Panc1 (cell line): ENCODE results near the gene CGB2. TPM values are rescaled to one million over a fixed set of nuclear protein-coding genes. Genes with fewer than 3 reads are reported as not detected.

ENCODE experiments used
- ATAC-seq: fragments of 200-7000 bp; cut with Tn5 transposase; 2 replicates; pipeline ENCODE4 v1.9.1; 2020; ENCODE audit warnings: mild to moderate bottlenecking, moderate library complexity
- BruUV-seq: library from RNA; stranded (reverse); fragments of 400-500 nt; replicated peaks from 2 replicates; lab custom pipeline; 2021; lab: Mats Ljungman, UMichigan
- CTCF ChIA-PET: fragments of 300-600 bp; sonication (Branson Sonifier 250); formaldehyde crosslinking; loops from one replicate; lab custom pipeline; 2022; ENCODE audit warnings: antibody characterized with exemption; lab: Charles Lee
- POLR2A ChIA-PET: fragments of 300-600 bp; sonication (Branson Sonifier 250); formaldehyde crosslinking; loops from one replicate; lab custom pipeline; 2022; ENCODE audit warnings: antibody characterized with exemption; lab: Charles Lee
- DNase-seq: peaks from one replicate; pipeline ENCODE4 v3.0.0-alpha.2; 2010; ENCODE audit warnings: low read depth, low spot score
- H3K27ac ChIP-seq: 2 replicates; pipeline ENCODE4 v1.5.1; 2011; ENCODE audit warnings: mild to moderate bottlenecking, low read length, inconsistent platforms
- H3K27me3 ChIP-seq: fragments of 200-500 bp; sonication (Bioruptor generic); 2 replicates; pipeline ENCODE4 v1.6.0; 2014; ENCODE audit warnings: low read length, inconsistent platforms; ENCODE audit not compliant: control insufficient read depth, insufficient read depth
- H3K36me3 ChIP-seq: fragments of 200-500 bp; sonication (Bioruptor generic); 2 replicates; pipeline ENCODE4 v1.5.1; 2014; ENCODE audit warnings: inconsistent platforms, mild to moderate bottlenecking, low read length, moderate library complexity; ENCODE audit not compliant: control insufficient read depth, insufficient read depth
- H3K4me1 ChIP-seq: 2 replicates; pipeline ENCODE4 v1.5.1; 2011; ENCODE audit warnings: inconsistent platforms, mild to moderate bottlenecking, low read length, moderate library complexity; ENCODE audit not compliant: control insufficient read depth, insufficient read depth
- H3K4me3 ChIP-seq, 2 experiments: 2 replicates each; pipeline ENCODE4 v1.5.1; 2011 to 2012; ENCODE audit warnings: low read depth in 2 of 2, low read length in 2 of 2, mild to moderate bottlenecking in 2 of 2, inconsistent platforms in 1 of 2, moderate library complexity in 1 of 2
- H3K9me3 ChIP-seq: fragments of 200-500 bp; sonication (Bioruptor generic); 2 replicates; pipeline ENCODE4 v1.5.1; 2014; ENCODE audit warnings: low read depth, mild to moderate bottlenecking, inconsistent platforms, low read length, moderate library complexity; ENCODE audit not compliant: control insufficient read depth, insufficient read depth
- POLR2AphosphoS5 ChIP-seq: IDR thresholded peaks from 2 replicates; pipeline ENCODE4 v1.6.1; 2012; ENCODE audit warnings: mild to moderate bottlenecking, low read depth, low read length, moderate library complexity
- SIN3A ChIP-seq: IDR thresholded peaks from 2 replicates; pipeline ENCODE4 v1.6.1; 2012; ENCODE audit warnings: low read depth, mild to moderate bottlenecking, low read length, moderate library complexity, borderline replicate concordance; ENCODE audit not compliant: insufficient read depth
- TCF7L2 ChIP-seq: IDR thresholded peaks from 2 replicates; pipeline ENCODE4 v1.6.1; 2011; ENCODE audit warnings: mild to moderate bottlenecking, low read depth, low read length, inconsistent platforms
- in situ Hi-C: cut with HindIII; loops from 2 replicates; pipeline ENCODE4 v1.10.0; 2016; ENCODE audit warnings: low sequenced_read_pairs, low pct_unique_long_range_greater_than_20kb
- intact Hi-C: fragments of 100-400 bp; cut with micrococcal nuclease; formaldehyde crosslinking; loops from one replicate; pipeline ENCODE4 v1.10.0; 2022; ENCODE audit not compliant: unreplicated experiment
- total RNA-seq: library from RNA; stranded (reverse); gene quantifications from one replicate; pipeline ENCODE4 v1.2.1, GENCODE V29; 2021; ENCODE audit not compliant: unreplicated experiment
- TF ChIP-seq, protein P1 (sequence below), 2 experiments: IDR thresholded peaks; 2 replicates each; pipeline ENCODE4 v1.6.1; 2011 to 2012; ENCODE audit warnings: low read depth in 2 of 2, control low read depth in 1 of 2, low read length in 1 of 2, mild to moderate bottlenecking in 1 of 2, moderate library complexity in 1 of 2; ENCODE audit not compliant: insufficient read depth in 1 of 2
- TF ChIP-seq, protein P2 (sequence below): fragments of 450-650 bp; IDR thresholded peaks from 2 replicates; pipeline ENCODE4 v1.5.1; 2017; ENCODE audit warnings: mild to moderate bottlenecking

Gene CGB2
- total RNA-seq, 1 experiment from 2014 or later: not detected

DNA sequence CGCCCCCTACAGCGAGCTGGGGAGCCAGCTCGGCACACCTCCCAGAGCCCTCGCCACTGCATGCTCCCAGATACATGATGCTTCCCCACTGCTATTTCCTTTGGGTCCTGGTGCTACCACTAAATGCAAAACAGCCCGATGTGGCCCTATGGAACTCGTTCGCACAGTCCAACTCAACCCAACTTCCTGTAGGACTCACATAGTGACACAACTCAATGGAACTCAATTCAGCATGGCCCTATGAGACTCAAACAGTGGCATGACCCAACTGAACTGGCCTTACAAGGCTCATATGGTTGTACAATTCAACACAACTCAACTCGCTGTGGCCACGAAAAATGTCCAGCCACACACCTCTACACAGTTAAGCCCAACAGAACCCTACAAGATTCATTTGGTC lies 37.3 kb downstream of the CGB2 start:
- Histone ChIP-seq H3K36me3 (no peaks in the 10 kb centered on the region), H3K4me1 (peaks cover 4% of the 10 kb centered on the region; the same call in 1 of the 2 replicates), H3K9me3 (no peaks in the 10 kb centered on the region), H3K27me3 (no peaks in the 10 kb centered on the region), H3K27ac (no peak overlapping the region), H3K4me3 (no peak overlapping the region)
- no peak for DNase-seq
- intact Hi-C loops (no loop called here), in situ Hi-C loops (no loop called here)
- POLR2A ChIA-PET: no interaction called here
- CTCF ChIA-PET: no interaction called here
- TF ChIP-seq, protein P1, sequence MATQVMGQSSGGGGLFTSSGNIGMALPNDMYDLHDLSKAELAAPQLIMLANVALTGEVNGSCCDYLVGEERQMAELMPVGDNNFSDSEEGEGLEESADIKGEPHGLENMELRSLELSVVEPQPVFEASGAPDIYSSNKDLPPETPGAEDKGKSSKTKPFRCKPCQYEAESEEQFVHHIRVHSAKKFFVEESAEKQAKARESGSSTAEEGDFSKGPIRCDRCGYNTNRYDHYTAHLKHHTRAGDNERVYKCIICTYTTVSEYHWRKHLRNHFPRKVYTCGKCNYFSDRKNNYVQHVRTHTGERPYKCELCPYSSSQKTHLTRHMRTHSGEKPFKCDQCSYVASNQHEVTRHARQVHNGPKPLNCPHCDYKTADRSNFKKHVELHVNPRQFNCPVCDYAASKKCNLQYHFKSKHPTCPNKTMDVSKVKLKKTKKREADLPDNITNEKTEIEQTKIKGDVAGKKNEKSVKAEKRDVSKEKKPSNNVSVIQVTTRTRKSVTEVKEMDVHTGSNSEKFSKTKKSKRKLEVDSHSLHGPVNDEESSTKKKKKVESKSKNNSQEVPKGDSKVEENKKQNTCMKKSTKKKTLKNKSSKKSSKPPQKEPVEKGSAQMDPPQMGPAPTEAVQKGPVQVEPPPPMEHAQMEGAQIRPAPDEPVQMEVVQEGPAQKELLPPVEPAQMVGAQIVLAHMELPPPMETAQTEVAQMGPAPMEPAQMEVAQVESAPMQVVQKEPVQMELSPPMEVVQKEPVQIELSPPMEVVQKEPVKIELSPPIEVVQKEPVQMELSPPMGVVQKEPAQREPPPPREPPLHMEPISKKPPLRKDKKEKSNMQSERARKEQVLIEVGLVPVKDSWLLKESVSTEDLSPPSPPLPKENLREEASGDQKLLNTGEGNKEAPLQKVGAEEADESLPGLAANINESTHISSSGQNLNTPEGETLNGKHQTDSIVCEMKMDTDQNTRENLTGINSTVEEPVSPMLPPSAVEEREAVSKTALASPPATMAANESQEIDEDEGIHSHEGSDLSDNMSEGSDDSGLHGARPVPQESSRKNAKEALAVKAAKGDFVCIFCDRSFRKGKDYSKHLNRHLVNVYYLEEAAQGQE (IDR thresholded peaks at IDR 0.05; ENCODE audit: insufficient read depth in 1 of 2, low read depth in 2 of 2, low read length in 1 of 2): no peak
- TF ChIP-seq POLR2AphosphoS5: no peak
- TF ChIP-seq, protein P2, sequence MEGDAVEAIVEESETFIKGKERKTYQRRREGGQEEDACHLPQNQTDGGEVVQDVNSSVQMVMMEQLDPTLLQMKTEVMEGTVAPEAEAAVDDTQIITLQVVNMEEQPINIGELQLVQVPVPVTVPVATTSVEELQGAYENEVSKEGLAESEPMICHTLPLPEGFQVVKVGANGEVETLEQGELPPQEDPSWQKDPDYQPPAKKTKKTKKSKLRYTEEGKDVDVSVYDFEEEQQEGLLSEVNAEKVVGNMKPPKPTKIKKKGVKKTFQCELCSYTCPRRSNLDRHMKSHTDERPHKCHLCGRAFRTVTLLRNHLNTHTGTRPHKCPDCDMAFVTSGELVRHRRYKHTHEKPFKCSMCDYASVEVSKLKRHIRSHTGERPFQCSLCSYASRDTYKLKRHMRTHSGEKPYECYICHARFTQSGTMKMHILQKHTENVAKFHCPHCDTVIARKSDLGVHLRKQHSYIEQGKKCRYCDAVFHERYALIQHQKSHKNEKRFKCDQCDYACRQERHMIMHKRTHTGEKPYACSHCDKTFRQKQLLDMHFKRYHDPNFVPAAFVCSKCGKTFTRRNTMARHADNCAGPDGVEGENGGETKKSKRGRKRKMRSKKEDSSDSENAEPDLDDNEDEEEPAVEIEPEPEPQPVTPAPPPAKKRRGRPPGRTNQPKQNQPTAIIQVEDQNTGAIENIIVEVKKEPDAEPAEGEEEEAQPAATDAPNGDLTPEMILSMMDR: no peak
- TF ChIP-seq TCF7L2: no peak
- no peak for TF ChIP-seq SIN3A
- no TSS peak for BruUV-seq
- ATAC-seq: no peak

DNA sequence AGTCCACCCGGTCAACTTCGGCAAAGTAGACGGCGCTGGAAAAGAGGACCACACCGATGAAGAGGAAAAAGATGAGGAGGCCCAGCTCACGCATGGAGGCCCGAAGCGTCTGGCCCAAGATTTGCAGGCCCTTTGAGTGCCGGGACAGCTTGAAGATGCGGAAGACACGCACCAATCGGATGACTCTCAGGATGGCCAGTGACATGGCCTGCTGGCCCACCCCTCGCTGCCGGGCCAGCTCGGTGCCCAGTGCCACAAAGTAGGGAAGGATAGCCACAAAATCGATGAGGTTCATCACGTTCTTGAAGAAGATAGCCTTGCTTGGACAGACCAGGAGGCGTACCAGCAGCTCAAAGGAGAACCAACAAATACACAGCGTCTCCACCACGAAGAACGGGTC lies 38.7 kb downstream of the CGB2 start:
- H3K4me1 ChIP-seq: peaks cover 2% of the 10 kb centered on the region; the same call in 1 of the 2 replicates
- CTCF ChIA-PET: interaction anchor here (0.6 kb wide), 1 partner anchor 74 kb away, joined by 3 read pairs; no protein-coding TSS in a partner anchor
- no peak for DNase-seq
- H3K27me3 ChIP-seq: no peaks in the 10 kb centered on the region
- POLR2A ChIA-PET: no interaction called here
- no peak for ATAC-seq
- no peaks in the 10 kb centered on the region for H3K9me3 ChIP-seq
- H3K36me3 ChIP-seq: no peaks in the 10 kb centered on the region
- H3K27ac ChIP-seq: no peak overlapping the region
- in situ Hi-C loops: no loop called here
- no peak overlapping the region for H3K4me3 ChIP-seq
- BruUV-seq: no TSS peak
- intact Hi-C loops: no loop called here
- TF ChIP-seq, protein P1 (IDR thresholded peaks at IDR 0.05; ENCODE audit: insufficient read depth in 1 of 2, low read depth in 2 of 2, low read length in 1 of 2): no peak
- TF ChIP-seq SIN3A: no peak
- TF ChIP-seq, protein P2: no peak
- TF ChIP-seq TCF7L2: no peak
- TF ChIP-seq POLR2AphosphoS5: no peak
